ENCODE results near the gene CORIN. TPM values are rescaled to one million over a fixed set of nuclear protein-coding genes. Genes with fewer than 3 reads are reported as not detected.

CORIN gene
- polyA plus RNA-seq, 3 donors, result 0.01 TPM; not detected in 2

GRCh38 chr4:47749858-47750257 lies 88.0 kb downstream of the CORIN start:
- no peak for DNase-seq
- Histone ChIP-seq H3K36me3 (replicated peaks in 1 of 2; ENCODE audit: control insufficient read depth in 1 of 2, insufficient read depth in 2 of 2, low read length in 2 of 2) (no peaks in the 10 kb centered on the region), H3K27me3 (ENCODE audit: control insufficient read depth in 2 of 2, insufficient read depth in 2 of 2, low read length in 2 of 2) (no peaks in the 10 kb centered on the region), H3K79me2 (ENCODE audit: insufficient read depth, low read length) (no peaks in the 10 kb centered on the region), H3K27ac (ENCODE audit: low read depth in 1 of 2, low read length in 2 of 2) (no peak overlapping the region), H3K9me3 (replicated peaks in 1 of 2; ENCODE audit: control insufficient read depth in 1 of 2, insufficient read depth in 1 of 2, low read length in 2 of 2) (peaks cover 6 to 14% of the 10 kb centered on the region in 2 donors), H3K4me2 (replicated peaks; ENCODE audit: extremely low read depth, low read length, poor library complexity, severe bottlenecking) (no peak overlapping the region), H2AFZ (ENCODE audit: insufficient read depth, low read depth, low read length, poor library complexity, severe bottlenecking) (no peak overlapping the region), H4K20me1 (ENCODE audit: insufficient read depth, low read length) (no peaks in the 10 kb centered on the region), H3K4me3 (replicated peaks in 1 of 3; ENCODE audit: low read depth in 2 of 3, low read length in 3 of 3) (no peak overlapping the region), H3K4me1 (ENCODE audit: control insufficient read depth in 1 of 2, insufficient read depth in 2 of 2, low read length in 2 of 2) (no peaks in the 10 kb centered on the region), H3K9ac (ENCODE audit: insufficient read depth, low read length, poor library complexity, severe bottlenecking) (no peak overlapping the region)
- H3K27me3 Mint-ChIP-seq (ENCODE audit: low read depth in 3 of 3), result peaks cover 0 to 2% (median 0%) of the 10 kb centered on the region in 3 donors
- no peak for TF ChIP-seq CTCF (IDR thresholded peaks at IDR 0.05)
- 86% methylated on average over 1 of the region's 4 CpGs for WGBS (ENCODE audit: insufficient coverage)
- no peak overlapping the region for H3K4me3 Mint-ChIP-seq
- peaks cover 4% of the 10 kb centered on the region for H3K4me1 Mint-ChIP-seq
- no peak overlapping the region for H3K27ac Mint-ChIP-seq
- intact Hi-C loops (cut with micrococcal nuclease), result no loop called here
- peaks cover 6 to 24% (median 14%) of the 10 kb centered on the region in 7 donors for H3K9me3 Mint-ChIP-seq
- no peaks in the 10 kb centered on the region for H3K36me3 Mint-ChIP-seq

- intact Hi-C loops (cut with micrococcal nuclease), result no loop called here
- no CpG with 5 or more reads among the region's 1 CpG for WGBS (ENCODE audit: insufficient coverage)
- Mint-ChIP-seq H3K27ac (no peak overlapping the region), H3K4me1 (peaks cover 4% of the 10 kb centered on the region), H3K36me3 (no peaks in the 10 kb centered on the region), H3K27me3 (ENCODE audit: low read depth in 3 of 3) (peaks cover 0 to 2% (median 0%) of the 10 kb centered on the region in 3 donors), H3K4me3 (no peak overlapping the region), H3K9me3 (peaks cover 6 to 24% (median 14%) of the 10 kb centered on the region in 7 donors)
- H4K20me1 ChIP-seq (ENCODE audit: insufficient read depth, low read length), result no peaks in the 10 kb centered on the region
- no peaks in the 10 kb centered on the region for H3K4me1 ChIP-seq (ENCODE audit: control insufficient read depth in 1 of 2, insufficient read depth in 2 of 2, low read length in 2 of 2)
- DNase-seq, result no peak
- H3K36me3 ChIP-seq (replicated peaks in 1 of 2; ENCODE audit: control insufficient read depth in 1 of 2, insufficient read depth in 2 of 2, low read length in 2 of 2), result no peaks in the 10 kb centered on the region
- no peak for TF ChIP-seq CTCF (IDR thresholded peaks at IDR 0.05)
- H3K79me2 ChIP-seq (ENCODE audit: insufficient read depth, low read length), result no peaks in the 10 kb centered on the region
- H3K27me3 ChIP-seq (ENCODE audit: control insufficient read depth in 2 of 2, insufficient read depth in 2 of 2, low read length in 2 of 2), result no peaks in the 10 kb centered on the region
- H3K4me3 ChIP-seq (replicated peaks in 1 of 3; ENCODE audit: low read depth in 2 of 3, low read length in 3 of 3), result no peak overlapping the region
- H2AFZ ChIP-seq (ENCODE audit: insufficient read depth, low read depth, low read length, poor library complexity, severe bottlenecking), result no peak overlapping the region
- H3K4me2 ChIP-seq (replicated peaks; ENCODE audit: extremely low read depth, low read length, poor library complexity, severe bottlenecking), result no peak overlapping the region
- H3K9me3 ChIP-seq (replicated peaks in 1 of 2; ENCODE audit: control insufficient read depth in 1 of 2, insufficient read depth in 1 of 2, low read length in 2 of 2), result peaks cover 6 to 14% of the 10 kb centered on the region in 2 donors
- H3K27ac ChIP-seq (ENCODE audit: low read depth in 1 of 2, low read length in 2 of 2), result no peak overlapping the region
- no peak overlapping the region for H3K9ac ChIP-seq (ENCODE audit: insufficient read depth, low read length, poor library complexity, severe bottlenecking)
Observed at GRCh38 chr4:47749060-47749459, 88.8 kb downstream of the CORIN start.
